HG03378 (cell line): ENCODE measurements around the gene MISP3.

Experiments
- ATAC-seq: cut with Tn5 transposase; IDR thresholded peaks from one replicate; pipeline ENCODE4 v1.9.1; 2021; ENCODE audit warnings: mild to moderate bottlenecking, moderate library complexity; ENCODE audit not compliant: unreplicated experiment

The MISP3 gene

GRCh38 chr19:14119146-14119545 lies 46.6 kb downstream of the MISP3 start:
- no peak for ATAC-seq

GRCh38 chr19:14119644-14120496 lies 47.3 kb downstream of the MISP3 start:
- no peak for ATAC-seq

DNA sequence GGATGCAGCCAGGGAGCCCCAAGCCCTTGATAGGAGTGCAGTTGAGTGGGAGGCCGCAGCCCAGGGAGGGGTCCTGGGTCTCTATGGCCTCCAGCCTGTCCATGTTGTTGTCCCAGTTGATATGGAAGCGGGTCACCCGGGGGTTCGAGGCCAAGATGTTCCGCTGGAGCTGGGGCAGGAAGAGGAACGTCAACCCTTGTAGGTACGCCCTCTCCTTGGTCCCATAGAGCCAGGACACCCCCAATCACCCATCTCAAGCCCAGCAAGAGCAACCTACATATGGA lies 47.9 kb downstream of the MISP3 start:
- no peak for ATAC-seq

DNA sequence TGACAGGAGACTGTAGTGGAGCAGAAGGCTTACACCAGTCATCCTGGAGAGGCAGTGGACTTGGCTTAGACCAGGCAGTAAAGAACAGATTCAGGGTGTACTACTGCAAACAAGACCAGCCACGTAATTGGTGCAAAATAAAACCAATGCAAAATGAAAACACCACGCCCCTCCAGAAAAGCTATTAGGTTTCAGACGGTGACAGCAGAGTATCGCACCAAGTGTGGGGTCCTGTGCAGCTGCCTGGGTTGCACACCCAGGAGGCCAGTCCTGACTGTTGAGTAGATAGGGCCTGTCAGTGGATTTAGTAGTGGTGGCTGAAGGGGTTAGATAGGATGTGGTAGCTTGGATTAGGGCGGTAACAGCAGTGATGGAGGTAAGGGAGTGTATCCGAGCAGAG lies 50.3 kb downstream of the MISP3 start:
- no peak for ATAC-seq
